HEK293 (cell line): ENCODE measurements around the gene INPP5A.

Source experiments
- CTCF ChIA-PET: fragments of 350-600 bp; formaldehyde crosslinking; extraction: SDS; loops from one replicate; lab custom pipeline; 2021; ENCODE audit warnings: antibody characterized with exemption; lab: Yijun Ruan, JAX
- POLR2A ChIA-PET: fragments of 300-600 bp; formaldehyde crosslinking; extraction: SDS; loops from one replicate; lab custom pipeline; 2020; ENCODE audit warnings: antibody characterized with exemption, inconsistent platforms; lab: Yijun Ruan, JAX
- H3K27ac ChIP-seq: fragments of 200-500 bp; sonication (Bioruptor generic); 2 replicates; pipeline ENCODE4 v1.5.1; 2014; ENCODE audit warnings: low read depth, low read length, control low read depth, inconsistent platforms; ENCODE audit errors: extremely low read depth
- H3K36me3 ChIP-seq, 2 experiments: fragments of 200-500 bp in 1 of 2; sonication (Bioruptor generic) in 1 of 2; 1 replicate in 1 of 2; 2 replicates in 1 of 2; pipeline ENCODE4 v1.5.1; 2014 to 2017; ENCODE audit warnings: inconsistent platforms in 2 of 2, low read length in 2 of 2; ENCODE audit not compliant: control insufficient read depth in 2 of 2, insufficient read depth in 1 of 2
- H3K4me1 ChIP-seq: fragments of 200-500 bp; sonication (Bioruptor generic); 2 replicates; pipeline ENCODE4 v1.5.1; 2014; ENCODE audit warnings: mild to moderate bottlenecking, low read length, inconsistent platforms; ENCODE audit not compliant: control insufficient read depth, insufficient read depth
- H3K4me3 ChIP-seq: 2 replicates; pipeline ENCODE4 v1.5.1; 2011; ENCODE audit warnings: low read depth, mild to moderate bottlenecking, control low read depth, low read length, moderate library complexity
- H3K9me3 ChIP-seq: fragments of 200-500 bp; sonication (Bioruptor generic); 2 replicates; pipeline ENCODE4 v1.5.1; 2014; ENCODE audit warnings: low read depth, low read length, inconsistent platforms; ENCODE audit not compliant: control insufficient read depth, insufficient read depth
- EGR2 ChIP-seq: fragments of 450-650 bp; formaldehyde crosslinking; IDR thresholded peaks from 2 replicates; pipeline ENCODE4 v1.5.1; 2016; ENCODE audit warnings: low read depth, missing biosample characterization, missing genetic modification characterization
- GLI2 ChIP-seq: fragments of 450-650 bp; formaldehyde crosslinking; IDR thresholded peaks from 2 replicates; pipeline ENCODE4; 2017; ENCODE audit warnings: missing biosample characterization, missing genetic modification characterization, low read depth, borderline replicate concordance
- HOXA7 ChIP-seq: sonication (generic); formaldehyde crosslinking; IDR thresholded peaks from 2 replicates; pipeline ENCODE4 v1.8.1; 2022; ENCODE audit warnings: missing genetic modification reagents, borderline replicate concordance
- HOXD13 ChIP-seq: sonication (generic); formaldehyde crosslinking; IDR thresholded peaks from 2 replicates; pipeline ENCODE4 v1.8.0; 2022; ENCODE audit warnings: missing genetic modification reagents, borderline replicate concordance
- KLF10 ChIP-seq: fragments of 450-650 bp; IDR thresholded peaks from 2 replicates; pipeline ENCODE4 v1.5.1; 2018; ENCODE audit warnings: missing biosample characterization, mild to moderate bottlenecking, missing genetic modification characterization
- KLF16 ChIP-seq: fragments of 450-650 bp; formaldehyde crosslinking; IDR thresholded peaks from 2 replicates; pipeline ENCODE4 v1.5.1; 2017; ENCODE audit warnings: missing biosample characterization, missing genetic modification characterization
- KLF7 ChIP-seq: fragments of 450-650 bp; formaldehyde crosslinking; IDR thresholded peaks from 2 replicates; pipeline ENCODE4 v1.5.1; 2016; ENCODE audit warnings: missing biosample characterization, missing genetic modification characterization, borderline replicate concordance
- SCRT1 ChIP-seq: fragments of 450-650 bp; formaldehyde crosslinking; IDR thresholded peaks from 2 replicates; pipeline ENCODE4 v1.5.1; 2016; ENCODE audit warnings: missing biosample characterization, missing genetic modification characterization, borderline replicate concordance
- SP2 ChIP-seq: fragments of 450-650 bp; formaldehyde crosslinking; IDR thresholded peaks from 2 replicates; pipeline ENCODE4 v1.5.1; 2016; ENCODE audit warnings: missing biosample characterization, missing genetic modification characterization
- ZNF146 ChIP-seq: fragments of 450-650 bp; formaldehyde crosslinking; IDR thresholded peaks from 2 replicates; pipeline ENCODE4 v1.5.1; 2016; ENCODE audit warnings: missing biosample characterization, missing genetic modification characterization
- ZNF169 ChIP-seq: fragments of 450-650 bp; formaldehyde crosslinking; IDR thresholded peaks from 2 replicates; pipeline ENCODE4 v1.5.1; 2016; ENCODE audit warnings: missing biosample characterization, missing genetic modification characterization
- ZNF223 ChIP-seq: fragments of 450-650 bp; formaldehyde crosslinking; IDR thresholded peaks from 2 replicates; pipeline ENCODE4 v1.5.1; 2016; ENCODE audit warnings: missing biosample characterization, missing genetic modification characterization
- ZNF274 ChIP-seq, 2 experiments: fragments of 200-500 bp in 1 of 2; fragments of 450-650 bp in 1 of 2; sonication (Bioruptor generic) in 1 of 2; formaldehyde crosslinking in 1 of 2; IDR thresholded peaks; 2 replicates each; pipeline versions ENCODE4 v1.5.1 to v1.6.1; 2014 to 2016; ENCODE audit warnings: borderline replicate concordance in 1 of 2, inconsistent platforms in 1 of 2, low read length in 1 of 2, missing biosample characterization in 1 of 2, missing genetic modification characterization in 1 of 2
- ZNF324 ChIP-seq: fragments of 450-650 bp; formaldehyde crosslinking; IDR thresholded peaks from 2 replicates; pipeline ENCODE4 v1.5.1; 2016; ENCODE audit warnings: missing biosample characterization, missing genetic modification characterization
- ZNF530 ChIP-seq: fragments of 450-650 bp; formaldehyde crosslinking; IDR thresholded peaks from 2 replicates; pipeline ENCODE4 v1.5.1; 2016; ENCODE audit warnings: low read depth, missing biosample characterization, missing genetic modification characterization
- ZNF596 ChIP-seq: fragments of 450-650 bp; IDR thresholded peaks from 2 replicates; pipeline ENCODE4 v1.5.0; 2018; ENCODE audit warnings: missing biosample characterization, mild to moderate bottlenecking, missing genetic modification characterization, moderate library complexity
- ZNF621 ChIP-seq: fragments of 450-650 bp; formaldehyde crosslinking; IDR thresholded peaks from 2 replicates; pipeline ENCODE4 v1.5.1; 2017; ENCODE audit warnings: missing biosample characterization, missing genetic modification characterization
- ZNF677 ChIP-seq: fragments of 450-650 bp; IDR thresholded peaks from 2 replicates; pipeline ENCODE4 v1.5.0; 2018; ENCODE audit warnings: missing biosample characterization, mild to moderate bottlenecking, missing genetic modification characterization, moderate library complexity
- ZNF768 ChIP-seq: fragments of 450-650 bp; formaldehyde crosslinking; IDR thresholded peaks from 2 replicates; pipeline ENCODE4 v1.5.1; 2018; ENCODE audit warnings: missing biosample characterization, mild to moderate bottlenecking, missing genetic modification characterization
- ZNF776 ChIP-seq: fragments of 450-650 bp; formaldehyde crosslinking; IDR thresholded peaks from 2 replicates; pipeline ENCODE4 v1.5.0; 2017; ENCODE audit warnings: missing biosample characterization, missing genetic modification characterization, borderline replicate concordance
- TF ChIP-seq, protein P1 (sequence below): fragments of 450-650 bp; formaldehyde crosslinking; IDR thresholded peaks from 2 replicates; pipeline ENCODE4 v1.5.1; 2016; ENCODE audit warnings: missing biosample characterization, missing genetic modification characterization
- TF ChIP-seq, protein P2 (sequence below): fragments of 450-650 bp; formaldehyde crosslinking; IDR thresholded peaks from 2 replicates; pipeline ENCODE4 v1.5.1; 2017; ENCODE audit warnings: missing biosample characterization, missing genetic modification characterization
- TF ChIP-seq, protein P3 (sequence below): fragments of 450-650 bp; formaldehyde crosslinking; IDR thresholded peaks from 2 replicates; pipeline ENCODE4 v1.5.1; 2016; ENCODE audit warnings: missing biosample characterization, missing genetic modification characterization
- TF ChIP-seq, protein P4 (sequence below): fragments of 450-650 bp; formaldehyde crosslinking; IDR thresholded peaks from 2 replicates; pipeline ENCODE4 v1.5.0; 2017; ENCODE audit warnings: missing biosample characterization, missing genetic modification characterization, borderline replicate concordance

Gene INPP5A

DNA sequence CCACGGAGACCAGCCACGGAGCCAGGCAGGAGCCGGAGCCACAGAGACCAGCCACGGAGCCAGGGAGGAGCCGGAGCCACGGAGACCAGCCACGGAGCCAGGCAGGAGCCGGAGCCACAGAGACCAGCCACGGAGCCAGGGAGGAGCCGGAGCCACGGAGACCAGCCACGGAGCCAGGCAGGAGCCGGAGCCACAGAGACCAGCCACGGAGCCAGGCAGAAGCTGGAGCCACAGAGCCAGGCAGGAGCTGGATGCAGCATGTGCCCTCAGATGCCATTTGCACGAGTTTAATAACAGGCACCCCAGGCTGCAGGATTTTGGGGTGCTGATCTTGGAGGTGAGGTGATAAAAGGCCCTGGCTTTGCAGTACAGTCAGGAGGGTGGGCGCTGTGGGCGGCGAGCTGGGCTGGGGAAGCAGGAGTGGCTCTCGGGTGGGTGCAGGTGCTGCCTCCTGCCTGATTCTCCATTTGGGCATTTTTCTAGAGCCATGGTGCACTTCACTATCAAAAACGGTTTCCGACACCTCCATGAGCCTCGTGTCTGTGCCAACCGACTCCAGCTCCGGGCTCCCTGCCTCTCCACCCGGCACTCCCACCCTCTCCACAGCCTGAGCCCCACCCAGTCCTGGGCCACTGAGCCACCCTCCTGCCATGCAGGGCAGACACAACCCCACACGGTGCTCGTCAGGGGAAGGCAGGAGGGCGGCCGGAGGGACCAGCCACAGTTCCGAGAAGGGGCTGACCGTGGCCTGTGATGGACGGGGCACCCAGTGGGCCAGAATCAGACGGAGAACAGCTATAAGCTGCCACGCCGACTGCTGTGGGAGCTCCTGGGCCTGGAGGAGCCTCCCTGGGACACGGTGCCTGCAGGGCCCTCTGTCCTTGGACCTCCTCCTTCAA is 289.2 kb downstream of the INPP5A start:
- no peak overlapping the region for H3K4me3 ChIP-seq
- no peak overlapping the region for H3K27ac ChIP-seq
- H3K4me1 ChIP-seq: no peaks in the 10 kb centered on the region
- POLR2A ChIA-PET: no interaction called here
- H3K36me3 ChIP-seq: no peaks in the 10 kb centered on the region
- CTCF ChIA-PET: no interaction called here
- TF ChIP-seq ZNF223 (tag by site-specific recombination) (no peak), KLF16 (tag by site-specific recombination) (no peak), ZNF621 (tag by site-specific recombination) (no peak), ZNF677 (tag by site-specific recombination) (no peak), ZNF530 (no peak), HOXA7 (CRISPR knock-in tag) (no peak), SP2 (tag by site-specific recombination) (no peak), HOXD13 (CRISPR knock-in tag) (no peak)
- TF ChIP-seq, protein P1, sequence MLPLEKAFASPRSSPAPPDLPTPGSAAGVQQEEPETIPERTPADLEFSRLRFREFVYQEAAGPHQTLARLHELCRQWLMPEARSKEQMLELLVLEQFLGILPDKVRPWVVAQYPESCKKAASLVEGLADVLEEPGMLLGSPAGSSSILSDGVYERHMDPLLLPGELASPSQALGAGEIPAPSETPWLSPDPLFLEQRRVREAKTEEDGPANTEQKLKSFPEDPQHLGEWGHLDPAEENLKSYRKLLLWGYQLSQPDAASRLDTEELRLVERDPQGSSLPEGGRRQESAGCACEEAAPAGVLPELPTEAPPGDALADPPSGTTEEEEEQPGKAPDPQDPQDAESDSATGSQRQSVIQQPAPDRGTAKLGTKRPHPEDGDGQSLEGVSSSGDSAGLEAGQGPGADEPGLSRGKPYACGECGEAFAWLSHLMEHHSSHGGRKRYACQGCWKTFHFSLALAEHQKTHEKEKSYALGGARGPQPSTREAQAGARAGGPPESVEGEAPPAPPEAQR (tag by site-specific recombination): no peak
- TF ChIP-seq, all 188 proteins: peak for 0
- no peaks in the 10 kb centered on the region; the same call in 1 of the 2 replicates for H3K9me3 ChIP-seq

DNA sequence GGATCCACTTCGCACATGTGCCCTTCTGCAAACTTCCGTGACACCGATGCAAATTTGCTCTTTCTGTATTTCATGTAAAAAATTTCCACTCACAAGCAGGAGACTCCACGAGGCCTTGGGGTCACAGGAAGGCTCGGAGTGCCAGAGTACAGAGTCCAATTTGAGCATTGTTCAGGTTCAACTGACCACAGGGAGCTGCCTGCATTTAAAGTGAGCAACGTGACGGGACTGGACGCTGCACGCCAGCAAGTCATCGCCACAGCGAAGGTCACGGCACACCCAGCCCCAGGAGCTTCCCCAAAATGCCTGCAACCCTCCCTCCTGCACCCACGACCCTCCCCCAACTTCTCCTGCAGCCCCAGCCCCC is 289.8 kb downstream of the INPP5A start:
- H3K4me3 ChIP-seq: no peak overlapping the region
- H3K9me3 ChIP-seq: no peaks in the 10 kb centered on the region; the same call in 1 of the 2 replicates
- H3K36me3 ChIP-seq: no peaks in the 10 kb centered on the region
- H3K27ac ChIP-seq: no peak overlapping the region
- ChIA-PET CTCF (no interaction called here), POLR2A (no interaction called here)
- TF ChIP-seq KLF7 (tag by site-specific recombination) (no peak), ZNF776 (tag by site-specific recombination) (no peak), ZNF768 (tag by site-specific recombination) (no peak), KLF10 (no peak), ZNF146 (tag by site-specific recombination) (no peak), GLI2 (tag by site-specific recombination) (no peak), ZNF596 (tag by site-specific recombination) (no peak), SCRT1 (no peak)
- H3K4me1 ChIP-seq: no peaks in the 10 kb centered on the region

DNA sequence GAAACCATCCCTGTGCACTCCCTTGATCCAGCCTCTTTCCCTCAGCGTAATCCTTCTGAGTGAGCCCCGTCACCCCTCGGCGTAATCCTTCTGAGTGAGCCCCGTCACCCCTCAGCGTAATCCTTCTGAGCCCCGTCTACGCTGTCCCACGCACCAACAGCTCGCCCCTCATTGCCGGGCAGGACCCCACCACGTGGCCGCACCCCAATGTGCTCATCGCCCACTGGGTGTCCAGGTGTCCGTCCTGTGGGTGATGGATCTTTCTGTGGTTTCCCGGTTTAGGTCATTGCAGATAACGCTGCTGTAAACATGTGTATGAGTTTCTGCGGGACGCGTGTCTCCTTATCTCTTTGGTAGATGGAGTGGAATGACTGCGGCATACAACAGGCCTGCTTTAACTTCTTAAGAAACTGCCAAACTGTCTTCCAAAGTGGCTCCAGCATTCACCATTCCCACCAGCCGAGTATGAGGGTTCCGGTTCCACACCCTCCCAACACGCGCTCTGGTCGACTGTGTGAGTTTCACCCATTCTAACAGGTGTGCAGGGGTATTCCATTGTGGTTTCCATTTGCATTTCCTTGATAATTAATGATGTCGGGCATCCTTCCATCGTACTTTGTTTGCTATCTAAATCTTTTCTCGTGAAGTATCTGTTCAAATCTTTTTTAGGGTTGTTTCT is 290.4 kb downstream of the INPP5A start:
- ChIA-PET POLR2A (no interaction called here), CTCF (no interaction called here)
- Histone ChIP-seq H3K9me3 (no peaks in the 10 kb centered on the region; the same call in 1 of the 2 replicates), H3K36me3 (no peaks in the 10 kb centered on the region), H3K4me3 (no peak overlapping the region), H3K4me1 (no peaks in the 10 kb centered on the region), H3K27ac (no peak overlapping the region)
- TF ChIP-seq ZNF169 (tag by site-specific recombination) (no peak), ZNF324 (no peak), ZNF274 (IDR thresholded peaks at IDR 0.05; ENCODE audit: low read length) (no peak), ZNF274 (tag by site-specific recombination; IDR thresholded peaks at IDR 0.05; ENCODE audit: borderline replicate concordance) (no peak), EGR2 (no peak)
- TF ChIP-seq, protein P2, sequence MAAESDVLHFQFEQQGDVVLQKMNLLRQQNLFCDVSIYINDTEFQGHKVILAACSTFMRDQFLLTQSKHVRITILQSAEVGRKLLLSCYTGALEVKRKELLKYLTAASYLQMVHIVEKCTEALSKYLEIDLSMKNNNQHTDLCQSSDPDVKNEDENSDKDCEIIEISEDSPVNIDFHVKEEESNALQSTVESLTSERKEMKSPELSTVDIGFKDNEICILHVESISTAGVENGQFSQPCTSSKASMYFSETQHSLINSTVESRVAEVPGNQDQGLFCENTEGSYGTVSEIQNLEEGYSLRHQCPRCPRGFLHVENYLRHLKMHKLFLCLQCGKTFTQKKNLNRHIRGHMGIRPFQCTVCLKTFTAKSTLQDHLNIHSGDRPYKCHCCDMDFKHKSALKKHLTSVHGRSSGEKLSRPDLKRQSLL (tag by site-specific recombination): no peak
- TF ChIP-seq, protein P3, sequence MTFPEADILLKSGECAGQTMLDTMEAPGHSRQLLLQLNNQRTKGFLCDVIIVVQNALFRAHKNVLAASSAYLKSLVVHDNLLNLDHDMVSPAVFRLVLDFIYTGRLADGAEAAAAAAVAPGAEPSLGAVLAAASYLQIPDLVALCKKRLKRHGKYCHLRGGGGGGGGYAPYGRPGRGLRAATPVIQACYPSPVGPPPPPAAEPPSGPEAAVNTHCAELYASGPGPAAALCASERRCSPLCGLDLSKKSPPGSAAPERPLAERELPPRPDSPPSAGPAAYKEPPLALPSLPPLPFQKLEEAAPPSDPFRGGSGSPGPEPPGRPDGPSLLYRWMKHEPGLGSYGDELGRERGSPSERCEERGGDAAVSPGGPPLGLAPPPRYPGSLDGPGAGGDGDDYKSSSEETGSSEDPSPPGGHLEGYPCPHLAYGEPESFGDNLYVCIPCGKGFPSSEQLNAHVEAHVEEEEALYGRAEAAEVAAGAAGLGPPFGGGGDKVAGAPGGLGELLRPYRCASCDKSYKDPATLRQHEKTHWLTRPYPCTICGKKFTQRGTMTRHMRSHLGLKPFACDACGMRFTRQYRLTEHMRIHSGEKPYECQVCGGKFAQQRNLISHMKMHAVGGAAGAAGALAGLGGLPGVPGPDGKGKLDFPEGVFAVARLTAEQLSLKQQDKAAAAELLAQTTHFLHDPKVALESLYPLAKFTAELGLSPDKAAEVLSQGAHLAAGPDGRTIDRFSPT (tag by site-specific recombination): no peak
- TF ChIP-seq, protein P4, sequence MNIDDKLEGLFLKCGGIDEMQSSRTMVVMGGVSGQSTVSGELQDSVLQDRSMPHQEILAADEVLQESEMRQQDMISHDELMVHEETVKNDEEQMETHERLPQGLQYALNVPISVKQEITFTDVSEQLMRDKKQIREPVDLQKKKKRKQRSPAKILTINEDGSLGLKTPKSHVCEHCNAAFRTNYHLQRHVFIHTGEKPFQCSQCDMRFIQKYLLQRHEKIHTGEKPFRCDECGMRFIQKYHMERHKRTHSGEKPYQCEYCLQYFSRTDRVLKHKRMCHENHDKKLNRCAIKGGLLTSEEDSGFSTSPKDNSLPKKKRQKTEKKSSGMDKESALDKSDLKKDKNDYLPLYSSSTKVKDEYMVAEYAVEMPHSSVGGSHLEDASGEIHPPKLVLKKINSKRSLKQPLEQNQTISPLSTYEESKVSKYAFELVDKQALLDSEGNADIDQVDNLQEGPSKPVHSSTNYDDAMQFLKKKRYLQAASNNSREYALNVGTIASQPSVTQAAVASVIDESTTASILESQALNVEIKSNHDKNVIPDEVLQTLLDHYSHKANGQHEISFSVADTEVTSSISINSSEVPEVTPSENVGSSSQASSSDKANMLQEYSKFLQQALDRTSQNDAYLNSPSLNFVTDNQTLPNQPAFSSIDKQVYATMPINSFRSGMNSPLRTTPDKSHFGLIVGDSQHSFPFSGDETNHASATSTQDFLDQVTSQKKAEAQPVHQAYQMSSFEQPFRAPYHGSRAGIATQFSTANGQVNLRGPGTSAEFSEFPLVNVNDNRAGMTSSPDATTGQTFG (tag by site-specific recombination): no peak
